Measurements from ENCODE around the gene TIPARP.

Gene TIPARP

GRCh38 chr3:156687023-156687422 lies 12.6 kb downstream of the TIPARP start:
- DNase-seq (ENCODE audit: extremely low read depth, insufficient read length): no peak
- no peak for TF ChIP-seq CTCF (IDR thresholded peaks at IDR 0.05; ENCODE audit: insufficient read depth, low read length, poor library complexity, severe bottlenecking)
- Histone ChIP-seq H3K36me3 (ENCODE audit: control insufficient read depth, insufficient read depth, low read length) (peaks cover 2% of the 10 kb centered on the region; the same call in 1 of the 2 replicates), H3K27me3 (replicated peaks; ENCODE audit: control insufficient read depth, insufficient read depth, low read length) (no peaks in the 10 kb centered on the region), H3K4me3 (replicated peaks; ENCODE audit: low read depth, low read length) (no peak overlapping the region)

GRCh38 chr3:156688632-156689452 lies 14.5 kb downstream of the TIPARP start:
- no peak for DNase-seq (ENCODE audit: extremely low read depth, insufficient read length)
- peaks cover 1% of the 10 kb centered on the region; the same call in 1 of the 2 replicates for H3K36me3 ChIP-seq (ENCODE audit: control insufficient read depth, insufficient read depth, low read length)
- TF ChIP-seq CTCF (IDR thresholded peaks at IDR 0.05; ENCODE audit: insufficient read depth, low read length, poor library complexity, severe bottlenecking): no peak

GRCh38 chr3:156689608-156690007 lies 15.2 kb downstream of the TIPARP start:
- no peak for DNase-seq (ENCODE audit: extremely low read depth, insufficient read length)
- H3K4me3 ChIP-seq (replicated peaks; ENCODE audit: low read depth, low read length): peak overlapping the region; percentile 1; the same call in 1 of the 2 replicates
- no peak for TF ChIP-seq CTCF (IDR thresholded peaks at IDR 0.05; ENCODE audit: insufficient read depth, low read length, poor library complexity, severe bottlenecking)

More at GRCh38 chr3:156688632-156689452, 14.5 kb downstream of the TIPARP start:
- no peaks in the 10 kb centered on the region for H3K27me3 ChIP-seq (replicated peaks; ENCODE audit: control insufficient read depth, insufficient read depth, low read length)
- H3K4me3 ChIP-seq (replicated peaks; ENCODE audit: low read depth, low read length): no peak overlapping the region

GRCh38 chr3:156691920-156692319 lies 17.5 kb downstream of the TIPARP start:
- no peaks in the 10 kb centered on the region for H3K27me3 ChIP-seq (replicated peaks; ENCODE audit: control insufficient read depth, insufficient read depth, low read length)
- no peak overlapping the region for H3K4me3 ChIP-seq (replicated peaks; ENCODE audit: low read depth, low read length)
- no peak for TF ChIP-seq CTCF (IDR thresholded peaks at IDR 0.05; ENCODE audit: insufficient read depth, low read length, poor library complexity, severe bottlenecking)
- DNase-seq (ENCODE audit: extremely low read depth, insufficient read length): no peak
- peaks cover 4% of the 10 kb centered on the region for H3K36me3 ChIP-seq (ENCODE audit: control insufficient read depth, insufficient read depth, low read length)

More at GRCh38 chr3:156689608-156690007, 15.2 kb downstream of the TIPARP start:
- Histone ChIP-seq H3K27me3 (replicated peaks; ENCODE audit: control insufficient read depth, insufficient read depth, low read length) (no peaks in the 10 kb centered on the region), H3K36me3 (ENCODE audit: control insufficient read depth, insufficient read depth, low read length) (peaks cover 3% of the 10 kb centered on the region)

GRCh38 chr3:156693166-156693565 lies 18.8 kb downstream of the TIPARP start:
- Histone ChIP-seq H3K27me3 (replicated peaks; ENCODE audit: control insufficient read depth, insufficient read depth, low read length) (no peaks in the 10 kb centered on the region), H3K4me3 (replicated peaks; ENCODE audit: low read depth, low read length) (no peak overlapping the region), H3K36me3 (ENCODE audit: control insufficient read depth, insufficient read depth, low read length) (peaks cover 8% of the 10 kb centered on the region)
- TF ChIP-seq CTCF (IDR thresholded peaks at IDR 0.05; ENCODE audit: insufficient read depth, low read length, poor library complexity, severe bottlenecking): no peak
- DNase-seq (ENCODE audit: extremely low read depth, insufficient read length): no peak

Measured in GM06990 (cell line).